ENCODE results near the gene FITM2. TPM values are rescaled to one million over a fixed set of nuclear protein-coding genes. Genes with fewer than 3 reads are reported as not detected.

Gene FITM2
- total and polyA plus RNA-seq, 4 donors, result 2.7 to 19.7 (median 7.9) TPM

DNA sequence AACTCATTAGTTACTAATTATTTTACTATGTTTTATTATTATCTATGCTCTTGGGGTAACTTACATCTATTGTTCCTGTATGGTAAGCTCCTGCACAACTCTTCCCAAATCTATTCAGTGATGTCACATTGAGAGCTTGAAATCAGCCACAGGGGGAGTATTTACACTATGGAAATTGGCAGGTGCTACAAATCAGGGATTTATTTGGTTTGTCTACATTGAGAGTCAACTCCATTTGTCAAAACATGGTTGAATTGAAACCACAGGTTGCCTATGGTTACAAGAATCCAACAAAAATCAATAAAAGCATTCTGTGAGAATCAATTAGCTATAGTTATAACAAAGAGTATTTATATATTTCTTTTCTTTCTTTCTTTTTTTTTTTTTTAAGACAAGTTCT, 3.9 kb upstream of the FITM2 start:
- H3K27ac ChIP-seq (ENCODE audit: low read depth in 1 of 2, low read length in 1 of 2), result no peak overlapping the region
- no peaks in the 10 kb centered on the region for H3K27me3 ChIP-seq (ENCODE audit: control insufficient read depth in 3 of 3, insufficient read depth in 3 of 3, low read length in 2 of 3)
- peaks cover under 1 to 7% (median under 1%) of the 10 kb centered on the region in 5 donors for H3K4me1 ChIP-seq (ENCODE audit: control insufficient read depth in 5 of 5, insufficient read depth in 5 of 5, low read length in 5 of 5)
- H3K9me3 ChIP-seq (ENCODE audit: control insufficient read depth in 4 of 4, insufficient read depth in 3 of 4, low read length in 3 of 4), result no peaks in the 10 kb centered on the region
- no peak overlapping the region for H3K4me3 ChIP-seq
- no peak for ATAC-seq (ENCODE audit: insufficient read depth, low FRiP score)
- no peak for DNase-seq
- no peak overlapping the region for H3K9ac ChIP-seq (ENCODE audit: insufficient read depth in 1 of 2, low read length in 2 of 2)
- H3K36me3 ChIP-seq (ENCODE audit: control insufficient read depth in 4 of 4, insufficient read depth in 4 of 4, low read length in 4 of 4), result no peaks in the 10 kb centered on the region
- TF ChIP-seq, protein P1, sequence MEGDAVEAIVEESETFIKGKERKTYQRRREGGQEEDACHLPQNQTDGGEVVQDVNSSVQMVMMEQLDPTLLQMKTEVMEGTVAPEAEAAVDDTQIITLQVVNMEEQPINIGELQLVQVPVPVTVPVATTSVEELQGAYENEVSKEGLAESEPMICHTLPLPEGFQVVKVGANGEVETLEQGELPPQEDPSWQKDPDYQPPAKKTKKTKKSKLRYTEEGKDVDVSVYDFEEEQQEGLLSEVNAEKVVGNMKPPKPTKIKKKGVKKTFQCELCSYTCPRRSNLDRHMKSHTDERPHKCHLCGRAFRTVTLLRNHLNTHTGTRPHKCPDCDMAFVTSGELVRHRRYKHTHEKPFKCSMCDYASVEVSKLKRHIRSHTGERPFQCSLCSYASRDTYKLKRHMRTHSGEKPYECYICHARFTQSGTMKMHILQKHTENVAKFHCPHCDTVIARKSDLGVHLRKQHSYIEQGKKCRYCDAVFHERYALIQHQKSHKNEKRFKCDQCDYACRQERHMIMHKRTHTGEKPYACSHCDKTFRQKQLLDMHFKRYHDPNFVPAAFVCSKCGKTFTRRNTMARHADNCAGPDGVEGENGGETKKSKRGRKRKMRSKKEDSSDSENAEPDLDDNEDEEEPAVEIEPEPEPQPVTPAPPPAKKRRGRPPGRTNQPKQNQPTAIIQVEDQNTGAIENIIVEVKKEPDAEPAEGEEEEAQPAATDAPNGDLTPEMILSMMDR (IDR thresholded peaks at IDR 0.05; ENCODE audit: control extremely low read depth, extremely low read depth), result no peak

DNA sequence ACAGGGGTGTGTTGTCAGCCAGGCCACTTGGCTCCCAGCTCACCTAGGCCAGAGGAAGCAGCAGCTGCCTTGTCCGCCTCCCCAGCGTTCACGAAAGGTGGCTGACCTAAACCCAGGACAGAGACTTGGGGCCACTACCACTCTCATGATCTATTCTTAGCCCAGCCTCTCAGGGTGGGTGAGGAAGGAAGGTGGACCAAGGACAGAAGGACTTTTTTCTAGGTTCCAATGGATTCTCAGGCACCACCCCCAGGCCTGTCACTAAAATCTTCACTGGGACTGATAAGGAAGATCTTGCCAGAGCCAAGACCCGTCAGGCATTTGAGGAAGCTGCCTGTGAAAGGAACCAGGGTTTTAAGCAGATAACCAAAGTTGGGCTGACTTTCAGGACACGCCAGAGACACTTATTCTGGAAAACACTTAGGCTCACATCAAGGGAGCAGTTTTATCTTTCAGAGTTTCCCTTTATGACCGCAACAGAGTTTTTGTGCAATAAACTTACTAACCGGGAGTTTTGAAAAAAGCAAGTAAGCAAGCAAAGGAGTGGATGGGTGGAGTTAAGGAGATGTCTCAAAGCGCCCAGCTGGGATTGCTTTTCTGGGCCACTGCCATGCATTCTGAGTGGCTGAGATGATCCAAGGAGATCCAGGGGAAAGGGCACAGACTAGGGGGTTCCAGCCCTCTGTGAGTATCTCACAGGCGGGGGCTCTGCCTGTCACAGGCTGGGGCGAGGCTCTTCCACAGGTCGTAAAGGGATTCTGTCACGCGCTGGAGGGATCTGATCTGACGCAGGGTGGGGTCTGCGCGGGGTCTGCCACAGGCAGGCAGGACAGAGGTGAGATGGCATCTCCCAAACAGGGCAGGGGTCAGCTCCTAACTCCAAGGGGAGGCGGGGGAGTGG, 989 bp downstream of the FITM2 start:
- peak overlapping the region; percentile 15 to 85 for H3K27ac ChIP-seq (ENCODE audit: low read depth in 1 of 2, low read length in 1 of 2)
- TF ChIP-seq, protein P1 (IDR thresholded peaks at IDR 0.05; ENCODE audit: control extremely low read depth, extremely low read depth), result no peak
- H3K4me1 ChIP-seq (ENCODE audit: control insufficient read depth in 5 of 5, insufficient read depth in 5 of 5, low read length in 5 of 5), result peaks cover 4 to 11% (median 8%) of the 10 kb centered on the region in 5 donors
- 20 to 22% methylated on average over 17 of the region's 17 CpGs for WGBS, 2 donors
- H3K36me3 ChIP-seq (ENCODE audit: control insufficient read depth in 4 of 4, insufficient read depth in 4 of 4, low read length in 4 of 4), result peaks cover 0 to 6% (median 0%) of the 10 kb centered on the region in 4 donors
- no peaks in the 10 kb centered on the region for H3K9me3 ChIP-seq (ENCODE audit: control insufficient read depth in 4 of 4, insufficient read depth in 3 of 4, low read length in 3 of 4)
- H3K9ac ChIP-seq (ENCODE audit: insufficient read depth in 1 of 2, low read length in 2 of 2), result peak overlapping the region; percentile 55 to 71
- peak; percentile 6 for ATAC-seq (ENCODE audit: insufficient read depth, low FRiP score)
- H3K27me3 ChIP-seq (ENCODE audit: control insufficient read depth in 3 of 3, insufficient read depth in 3 of 3, low read length in 2 of 3), result no peaks in the 10 kb centered on the region
- H3K4me3 ChIP-seq, result peak overlapping the region; percentile 91
- peak; percentile 43 to 75 (median 70) for DNase-seq

DNA sequence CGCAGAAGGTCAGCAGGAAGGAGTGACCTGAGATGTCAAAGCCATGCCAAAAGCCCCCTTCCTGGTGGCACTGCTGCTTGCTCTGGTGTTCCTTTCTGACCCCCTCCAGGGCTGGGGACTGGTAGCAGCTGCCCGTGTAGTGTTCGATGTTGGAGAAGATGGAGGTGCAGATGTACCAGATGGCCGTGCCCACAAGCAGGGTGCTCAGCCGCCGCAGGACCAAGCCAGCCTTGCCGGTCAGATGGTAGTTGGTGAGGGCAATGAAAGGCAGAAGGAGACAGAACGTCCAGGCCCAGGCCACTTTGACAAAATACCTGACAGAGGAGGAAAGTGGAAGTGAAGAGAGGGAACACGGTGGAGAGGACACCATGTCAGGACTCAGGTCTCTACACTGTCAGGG, 4.1 kb downstream of the FITM2 start:
- no peak overlapping the region for H3K9ac ChIP-seq (ENCODE audit: insufficient read depth in 1 of 2, low read length in 2 of 2)
- ATAC-seq (ENCODE audit: insufficient read depth, low FRiP score) (no peak), DNase-seq (no peak)
- H3K27me3 ChIP-seq (ENCODE audit: control insufficient read depth in 3 of 3, insufficient read depth in 3 of 3, low read length in 2 of 3), result no peaks in the 10 kb centered on the region
- whole genome bisulfite sequencing, 2 donors, result 90 to 94% methylated on average over 9 of the region's 9 CpGs
- H3K4me3 ChIP-seq, result no peak overlapping the region
- H3K36me3 ChIP-seq (ENCODE audit: control insufficient read depth in 4 of 4, insufficient read depth in 4 of 4, low read length in 4 of 4), result peaks cover 0 to 6% (median 0%) of the 10 kb centered on the region in 4 donors
- no peaks in the 10 kb centered on the region for H3K9me3 ChIP-seq (ENCODE audit: control insufficient read depth in 4 of 4, insufficient read depth in 3 of 4, low read length in 3 of 4)
- peaks cover 4 to 26% (median 15%) of the 10 kb centered on the region in 5 donors for H3K4me1 ChIP-seq (ENCODE audit: control insufficient read depth in 5 of 5, insufficient read depth in 5 of 5, low read length in 5 of 5)
- peak overlapping the region in 1 of 2 donors; percentile 0 for H3K27ac ChIP-seq (ENCODE audit: low read depth in 1 of 2, low read length in 1 of 2)
- TF ChIP-seq, protein P1 (IDR thresholded peaks at IDR 0.05; ENCODE audit: control extremely low read depth, extremely low read depth), result no peak
